WERI-Rb-1 (cell line): ENCODE data around the gene AGAP1.

Experiments
- DNase-seq: peaks from one replicate; pipeline ENCODE4 v3.0.0-alpha.2; 2020
- H3K27ac ChIP-seq: fragments of 250-450 bp; sonication (Bioruptor Pico); 2 replicates; pipeline ENCODE4 v1.5.1; 2020; ENCODE audit warnings: mild to moderate bottlenecking, moderate library complexity
- H3K27me3 ChIP-seq: fragments of 250-450 bp; sonication (Bioruptor Pico); 2 replicates; pipeline ENCODE4 v1.5.1; 2021; ENCODE audit warnings: mild to moderate bottlenecking, low read depth, moderate library complexity; ENCODE audit not compliant: insufficient read depth, severe bottlenecking
- H3K36me3 ChIP-seq: fragments of 250-450 bp; sonication (Bioruptor Pico); 2 replicates; pipeline ENCODE4 v1.5.1; 2020; ENCODE audit warnings: mild to moderate bottlenecking, moderate library complexity
- H3K4me3 ChIP-seq: 2 replicates; pipeline ENCODE4 v1.5.1; 2011; ENCODE audit warnings: low read depth, mild to moderate bottlenecking, control low read depth, low read length
- H3K9me3 ChIP-seq: fragments of 250-450 bp; sonication (Bioruptor Pico); 2 replicates; pipeline ENCODE4 v1.5.1; 2021; ENCODE audit warnings: mild to moderate bottlenecking, moderate library complexity; ENCODE audit not compliant: severe bottlenecking
- TF ChIP-seq, protein P1 (sequence below): IDR thresholded peaks from 2 replicates; pipeline ENCODE4 v1.5.1; 2011; ENCODE audit warnings: low read depth, mild to moderate bottlenecking, control low read depth, inconsistent platforms, low read length

Gene AGAP1

DNA sequence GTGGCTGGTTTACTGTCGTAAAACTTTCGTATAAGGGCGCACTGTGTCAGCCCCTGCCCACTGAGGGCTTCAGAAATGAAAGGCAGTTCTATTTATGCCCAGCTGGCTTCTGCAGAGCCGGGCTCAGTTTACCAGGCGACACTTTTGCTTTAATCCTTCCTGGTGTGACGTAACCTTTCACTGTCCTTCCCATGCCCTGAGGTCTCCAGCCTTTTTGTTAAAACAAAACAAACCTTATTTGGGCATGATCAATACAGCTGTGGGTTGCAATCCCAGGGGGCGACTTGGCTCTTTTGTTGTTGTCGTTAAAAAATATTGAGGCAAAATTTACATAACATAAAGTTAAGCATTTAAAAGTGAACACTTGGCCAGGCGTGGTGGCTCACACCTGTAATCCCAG is 85.3 kb downstream of the AGAP1 start:
- Histone ChIP-seq H3K27me3 (peaks cover 10% of the 10 kb centered on the region), H3K9me3 (no peaks in the 10 kb centered on the region), H3K4me3 (no peak overlapping the region), H3K36me3 (no peaks in the 10 kb centered on the region), H3K27ac (no peak overlapping the region)
- TF ChIP-seq, protein P1, sequence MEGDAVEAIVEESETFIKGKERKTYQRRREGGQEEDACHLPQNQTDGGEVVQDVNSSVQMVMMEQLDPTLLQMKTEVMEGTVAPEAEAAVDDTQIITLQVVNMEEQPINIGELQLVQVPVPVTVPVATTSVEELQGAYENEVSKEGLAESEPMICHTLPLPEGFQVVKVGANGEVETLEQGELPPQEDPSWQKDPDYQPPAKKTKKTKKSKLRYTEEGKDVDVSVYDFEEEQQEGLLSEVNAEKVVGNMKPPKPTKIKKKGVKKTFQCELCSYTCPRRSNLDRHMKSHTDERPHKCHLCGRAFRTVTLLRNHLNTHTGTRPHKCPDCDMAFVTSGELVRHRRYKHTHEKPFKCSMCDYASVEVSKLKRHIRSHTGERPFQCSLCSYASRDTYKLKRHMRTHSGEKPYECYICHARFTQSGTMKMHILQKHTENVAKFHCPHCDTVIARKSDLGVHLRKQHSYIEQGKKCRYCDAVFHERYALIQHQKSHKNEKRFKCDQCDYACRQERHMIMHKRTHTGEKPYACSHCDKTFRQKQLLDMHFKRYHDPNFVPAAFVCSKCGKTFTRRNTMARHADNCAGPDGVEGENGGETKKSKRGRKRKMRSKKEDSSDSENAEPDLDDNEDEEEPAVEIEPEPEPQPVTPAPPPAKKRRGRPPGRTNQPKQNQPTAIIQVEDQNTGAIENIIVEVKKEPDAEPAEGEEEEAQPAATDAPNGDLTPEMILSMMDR = no peak
- DNase-seq = no peak

DNA sequence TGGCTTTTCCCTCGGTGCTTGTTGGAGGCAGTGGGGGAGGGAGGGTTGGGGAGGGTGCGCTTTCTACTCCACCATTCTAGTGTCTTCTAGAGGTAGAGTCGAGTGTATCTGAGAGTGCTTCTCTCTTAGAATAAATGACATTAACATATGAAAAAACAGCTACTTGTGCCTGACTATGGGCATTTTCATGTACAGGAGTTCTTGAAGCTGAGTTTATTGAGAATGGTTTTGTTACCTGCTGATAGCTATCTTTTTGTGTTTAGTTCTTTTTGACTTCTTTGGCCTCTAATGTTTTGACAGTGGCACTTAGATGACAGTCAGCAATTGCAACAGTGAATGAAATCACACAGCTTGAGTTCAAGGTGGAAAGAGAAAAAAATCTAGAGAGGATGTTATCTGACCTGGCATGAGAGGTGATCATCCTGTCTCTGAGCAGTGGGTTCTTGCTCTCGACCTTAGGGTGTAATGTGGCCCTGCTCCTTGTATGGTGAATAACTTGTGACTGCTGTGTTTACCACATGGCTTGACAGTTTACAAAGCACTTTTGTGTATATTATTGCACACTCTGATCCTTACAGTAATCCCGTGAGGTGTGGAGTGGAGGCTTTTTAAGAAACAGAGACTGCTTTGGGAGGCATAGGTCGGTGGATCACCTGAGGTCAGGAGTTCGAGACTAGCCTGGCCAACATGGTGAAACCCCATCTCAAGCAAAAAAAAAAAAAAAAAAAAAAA is 86.7 kb downstream of the AGAP1 start:
- no peaks in the 10 kb centered on the region for H3K9me3 ChIP-seq
- H3K36me3 ChIP-seq = no peaks in the 10 kb centered on the region
- DNase-seq = no peak
- no peak overlapping the region for H3K4me3 ChIP-seq
- H3K27ac ChIP-seq = no peak overlapping the region
- TF ChIP-seq, protein P1 = no peak
- no peaks in the 10 kb centered on the region for H3K27me3 ChIP-seq

DNA sequence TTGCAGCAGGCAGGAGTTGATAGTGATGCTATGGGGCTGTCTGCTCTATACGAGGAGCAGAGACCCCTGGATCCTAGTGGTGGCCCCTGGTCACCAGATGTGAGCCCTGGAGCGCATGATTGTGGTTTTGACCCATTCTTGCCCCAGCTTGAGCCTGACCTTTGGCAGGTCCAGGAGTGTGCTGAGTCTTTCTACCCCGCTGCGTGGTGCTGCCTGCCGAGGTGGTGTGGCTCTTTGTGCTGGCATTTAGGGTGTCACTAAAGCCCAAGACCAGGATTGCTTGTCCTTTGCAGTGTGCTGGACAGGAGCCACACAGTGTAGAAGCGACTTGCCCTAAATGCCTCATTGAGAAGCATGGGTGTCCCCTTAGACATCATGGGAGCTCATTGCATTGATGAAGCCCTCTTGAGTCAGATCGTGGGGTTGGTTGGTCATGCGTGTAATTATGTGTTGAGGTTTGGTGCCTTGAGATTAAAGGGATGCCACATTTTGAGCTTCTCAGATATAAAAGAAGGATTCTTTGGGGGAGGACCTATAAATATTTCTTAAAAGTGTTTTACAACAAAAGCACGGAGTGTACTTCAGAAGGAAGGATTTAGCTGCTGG is 88.3 kb downstream of the AGAP1 start:
- no peak for DNase-seq
- Histone ChIP-seq H3K9me3 (no peaks in the 10 kb centered on the region), H3K4me3 (no peak overlapping the region), H3K27me3 (no peaks in the 10 kb centered on the region), H3K27ac (no peak overlapping the region), H3K36me3 (no peaks in the 10 kb centered on the region)
- TF ChIP-seq, protein P1 = no peak

DNA sequence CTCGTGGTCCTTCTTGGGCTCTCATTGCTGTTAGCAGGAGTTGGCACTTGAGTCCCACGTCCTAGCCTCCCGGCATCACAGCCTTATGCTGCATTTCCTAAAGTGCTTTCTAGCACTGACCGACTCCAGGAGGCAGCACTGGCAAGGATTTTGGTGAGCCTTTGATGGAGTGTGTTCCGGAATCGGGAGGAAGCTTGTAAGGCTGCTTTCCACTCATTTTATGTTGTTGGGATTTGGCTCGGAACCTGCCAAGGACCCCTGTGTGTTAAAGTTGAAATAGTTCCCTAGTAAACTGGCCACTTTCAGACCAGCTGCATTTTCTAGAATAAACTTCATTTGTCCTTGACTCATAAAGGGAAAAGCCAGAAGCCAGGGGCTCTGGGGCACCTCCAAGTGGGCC is 88.9 kb downstream of the AGAP1 start:
- no peaks in the 10 kb centered on the region for H3K9me3 ChIP-seq
- no peaks in the 10 kb centered on the region for H3K36me3 ChIP-seq
- H3K27me3 ChIP-seq = no peaks in the 10 kb centered on the region
- H3K27ac ChIP-seq = no peak overlapping the region
- TF ChIP-seq, protein P1 = no peak
- H3K4me3 ChIP-seq = no peak overlapping the region
- DNase-seq = no peak

DNA sequence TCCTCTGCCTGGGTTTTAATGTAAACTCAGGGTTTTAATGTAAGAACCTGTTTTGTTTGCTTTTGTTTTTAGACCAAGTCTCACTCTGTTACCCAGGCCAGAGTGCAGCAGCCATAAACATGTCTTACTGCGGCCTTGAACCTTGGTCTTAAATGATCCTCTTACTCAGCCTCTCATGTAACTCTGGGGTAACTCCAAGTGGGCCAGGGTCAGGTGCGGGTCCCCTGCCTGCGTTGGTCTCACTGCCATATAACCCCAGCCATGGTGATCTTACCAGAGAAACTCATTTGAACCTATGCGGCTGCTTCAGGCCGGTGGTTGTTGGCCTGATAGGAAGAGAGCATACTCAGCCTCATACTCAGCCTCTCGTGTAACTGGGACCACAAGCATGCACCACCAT is 89.3 kb downstream of the AGAP1 start:
- Histone ChIP-seq H3K36me3 (no peaks in the 10 kb centered on the region), H3K4me3 (no peak overlapping the region), H3K9me3 (no peaks in the 10 kb centered on the region), H3K27ac (no peak overlapping the region), H3K27me3 (no peaks in the 10 kb centered on the region)
- TF ChIP-seq, protein P1 = no peak
- DNase-seq = no peak
